ENCODE results near the gene SOCS3.

DNA sequence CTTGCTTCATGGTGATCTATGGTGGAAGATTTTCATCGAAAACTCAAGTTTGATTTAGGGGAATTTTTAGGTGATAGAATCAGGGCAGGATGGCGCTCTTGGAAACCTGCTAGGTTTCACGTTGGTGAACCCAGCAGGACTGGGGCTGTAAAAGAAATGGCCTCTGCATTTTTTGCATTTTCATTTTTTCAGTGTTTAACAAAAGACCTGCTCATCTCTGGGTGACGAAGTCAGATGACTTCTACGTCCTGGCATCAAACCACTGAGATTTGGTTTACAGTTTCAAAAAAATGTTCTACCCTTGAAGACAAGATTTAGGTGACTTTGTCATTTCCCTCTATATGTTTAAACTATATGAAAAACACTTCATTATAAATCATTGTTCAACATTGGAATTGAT, 20.5 kb upstream of the SOCS3 start:
- TF ChIP-seq, protein P1, sequence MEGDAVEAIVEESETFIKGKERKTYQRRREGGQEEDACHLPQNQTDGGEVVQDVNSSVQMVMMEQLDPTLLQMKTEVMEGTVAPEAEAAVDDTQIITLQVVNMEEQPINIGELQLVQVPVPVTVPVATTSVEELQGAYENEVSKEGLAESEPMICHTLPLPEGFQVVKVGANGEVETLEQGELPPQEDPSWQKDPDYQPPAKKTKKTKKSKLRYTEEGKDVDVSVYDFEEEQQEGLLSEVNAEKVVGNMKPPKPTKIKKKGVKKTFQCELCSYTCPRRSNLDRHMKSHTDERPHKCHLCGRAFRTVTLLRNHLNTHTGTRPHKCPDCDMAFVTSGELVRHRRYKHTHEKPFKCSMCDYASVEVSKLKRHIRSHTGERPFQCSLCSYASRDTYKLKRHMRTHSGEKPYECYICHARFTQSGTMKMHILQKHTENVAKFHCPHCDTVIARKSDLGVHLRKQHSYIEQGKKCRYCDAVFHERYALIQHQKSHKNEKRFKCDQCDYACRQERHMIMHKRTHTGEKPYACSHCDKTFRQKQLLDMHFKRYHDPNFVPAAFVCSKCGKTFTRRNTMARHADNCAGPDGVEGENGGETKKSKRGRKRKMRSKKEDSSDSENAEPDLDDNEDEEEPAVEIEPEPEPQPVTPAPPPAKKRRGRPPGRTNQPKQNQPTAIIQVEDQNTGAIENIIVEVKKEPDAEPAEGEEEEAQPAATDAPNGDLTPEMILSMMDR (IDR thresholded peaks at IDR 0.05 in 2 of 3, conservative IDR thresholded peaks at IDR 0.05 in 1 of 3; ENCODE audit: control insufficient read depth in 2 of 3, extremely low read depth in 1 of 3, insufficient read depth in 1 of 3, low read depth in 3 of 3, low read length in 3 of 3) = no peak
- TF ChIP-seq, protein P2, sequence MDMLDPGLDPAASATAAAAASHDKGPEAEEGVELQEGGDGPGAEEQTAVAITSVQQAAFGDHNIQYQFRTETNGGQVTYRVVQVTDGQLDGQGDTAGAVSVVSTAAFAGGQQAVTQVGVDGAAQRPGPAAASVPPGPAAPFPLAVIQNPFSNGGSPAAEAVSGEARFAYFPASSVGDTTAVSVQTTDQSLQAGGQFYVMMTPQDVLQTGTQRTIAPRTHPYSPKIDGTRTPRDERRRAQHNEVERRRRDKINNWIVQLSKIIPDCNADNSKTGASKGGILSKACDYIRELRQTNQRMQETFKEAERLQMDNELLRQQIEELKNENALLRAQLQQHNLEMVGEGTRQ (IDR thresholded peaks at IDR 0.05; ENCODE audit: borderline replicate concordance, low read depth, low read length) = no peak
- TF ChIP-seq CHD1 (IDR thresholded peaks at IDR 0.05; ENCODE audit: low read depth, low read length) = no peak
- TF ChIP-seq, protein P3, sequence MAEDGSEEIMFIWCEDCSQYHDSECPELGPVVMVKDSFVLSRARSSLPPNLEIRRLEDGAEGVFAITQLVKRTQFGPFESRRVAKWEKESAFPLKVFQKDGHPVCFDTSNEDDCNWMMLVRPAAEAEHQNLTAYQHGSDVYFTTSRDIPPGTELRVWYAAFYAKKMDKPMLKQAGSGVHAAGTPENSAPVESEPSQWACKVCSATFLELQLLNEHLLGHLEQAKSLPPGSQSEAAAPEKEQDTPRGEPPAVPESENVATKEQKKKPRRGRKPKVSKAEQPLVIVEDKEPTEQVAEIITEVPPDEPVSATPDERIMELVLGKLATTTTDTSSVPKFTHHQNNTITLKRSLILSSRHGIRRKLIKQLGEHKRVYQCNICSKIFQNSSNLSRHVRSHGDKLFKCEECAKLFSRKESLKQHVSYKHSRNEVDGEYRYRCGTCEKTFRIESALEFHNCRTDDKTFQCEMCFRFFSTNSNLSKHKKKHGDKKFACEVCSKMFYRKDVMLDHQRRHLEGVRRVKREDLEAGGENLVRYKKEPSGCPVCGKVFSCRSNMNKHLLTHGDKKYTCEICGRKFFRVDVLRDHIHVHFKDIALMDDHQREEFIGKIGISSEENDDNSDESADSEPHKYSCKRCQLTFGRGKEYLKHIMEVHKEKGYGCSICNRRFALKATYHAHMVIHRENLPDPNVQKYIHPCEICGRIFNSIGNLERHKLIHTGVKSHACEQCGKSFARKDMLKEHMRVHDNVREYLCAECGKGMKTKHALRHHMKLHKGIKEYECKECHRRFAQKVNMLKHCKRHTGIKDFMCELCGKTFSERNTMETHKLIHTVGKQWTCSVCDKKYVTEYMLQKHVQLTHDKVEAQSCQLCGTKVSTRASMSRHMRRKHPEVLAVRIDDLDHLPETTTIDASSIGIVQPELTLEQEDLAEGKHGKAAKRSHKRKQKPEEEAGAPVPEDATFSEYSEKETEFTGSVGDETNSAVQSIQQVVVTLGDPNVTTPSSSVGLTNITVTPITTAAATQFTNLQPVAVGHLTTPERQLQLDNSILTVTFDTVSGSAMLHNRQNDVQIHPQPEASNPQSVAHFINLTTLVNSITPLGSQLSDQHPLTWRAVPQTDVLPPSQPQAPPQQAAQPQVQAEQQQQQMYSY (CRISPR knock-in tag; IDR thresholded peaks at IDR 0.05) = no peak
- no peak for TF ChIP-seq POLR2A (IDR thresholded peaks at IDR 0.05; ENCODE audit: low read depth, low read length)
- no peak for TF ChIP-seq POLR2AphosphoS5 (IDR thresholded peaks at IDR 0.05; ENCODE audit: low read length)
- no peak for TF ChIP-seq SIX5 (IDR thresholded peaks at IDR 0.05; ENCODE audit: low read depth, low read length, severe bottlenecking)
- no peak for TF ChIP-seq ATF7 (IDR thresholded peaks at IDR 0.05; ENCODE audit: low read depth)
- TF ChIP-seq, protein P4, sequence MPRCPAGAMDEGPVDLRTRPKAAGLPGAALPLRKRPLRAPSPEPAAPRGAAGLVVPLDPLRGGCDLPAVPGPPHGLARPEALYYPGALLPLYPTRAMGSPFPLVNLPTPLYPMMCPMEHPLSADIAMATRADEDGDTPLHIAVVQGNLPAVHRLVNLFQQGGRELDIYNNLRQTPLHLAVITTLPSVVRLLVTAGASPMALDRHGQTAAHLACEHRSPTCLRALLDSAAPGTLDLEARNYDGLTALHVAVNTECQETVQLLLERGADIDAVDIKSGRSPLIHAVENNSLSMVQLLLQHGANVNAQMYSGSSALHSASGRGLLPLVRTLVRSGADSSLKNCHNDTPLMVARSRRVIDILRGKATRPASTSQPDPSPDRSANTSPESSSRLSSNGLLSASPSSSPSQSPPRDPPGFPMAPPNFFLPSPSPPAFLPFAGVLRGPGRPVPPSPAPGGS (IDR thresholded peaks at IDR 0.05; ENCODE audit: borderline replicate concordance, insufficient read depth, low read depth, low read length, poor library complexity, severe bottlenecking) = no peak
- no peak for TF ChIP-seq SREBF1 (IDR thresholded peaks at IDR 0.05; ENCODE audit: low read length)
- no peak for TF ChIP-seq SPI1 (IDR thresholded peaks at IDR 0.05; ENCODE audit: borderline replicate concordance, insufficient read depth, low read depth, low read length)
